Hepatocyte (in vitro differentiated cells): ENCODE data around the gene MAGI2.

Source experiments
- EZH2 ChIP-seq: fragments of 200-600 bp; sonication (generic); IDR thresholded peaks from 2 replicates; pipeline ENCODE4 v1.6.1; 2016; ENCODE audit warnings: antibody characterized with exemption, mild to moderate bottlenecking, borderline replicate concordance
- TF ChIP-seq, protein P1 (sequence below): fragments of 200-600 bp; sonication (generic); IDR thresholded peaks from 2 replicates; pipeline ENCODE4 v1.5.1; 2016; ENCODE audit warnings: antibody characterized with exemption, mild to moderate bottlenecking; ENCODE audit not compliant: poor library complexity

DNA sequence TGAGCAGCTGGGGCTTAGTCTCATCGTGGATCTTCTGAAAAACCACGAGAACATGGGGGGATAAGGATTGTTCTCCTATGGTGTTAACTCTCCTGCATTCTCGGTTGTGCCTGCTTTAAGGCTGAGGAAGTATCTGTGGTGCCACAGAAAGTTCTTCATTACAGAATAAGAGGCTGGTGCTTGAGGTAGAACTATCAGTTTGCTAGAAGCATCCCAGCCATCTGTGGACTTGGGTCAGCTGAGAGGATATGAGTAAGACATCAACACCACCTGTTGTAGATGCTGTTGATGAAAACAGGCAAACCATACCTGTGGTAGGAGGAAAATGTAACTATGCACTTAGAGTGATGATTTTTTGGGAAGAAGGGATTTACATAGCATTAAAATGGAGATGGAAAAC is 1238.3 kb downstream of the MAGI2 start:
- TF ChIP-seq EZH2: no peak
- TF ChIP-seq, protein P1, sequence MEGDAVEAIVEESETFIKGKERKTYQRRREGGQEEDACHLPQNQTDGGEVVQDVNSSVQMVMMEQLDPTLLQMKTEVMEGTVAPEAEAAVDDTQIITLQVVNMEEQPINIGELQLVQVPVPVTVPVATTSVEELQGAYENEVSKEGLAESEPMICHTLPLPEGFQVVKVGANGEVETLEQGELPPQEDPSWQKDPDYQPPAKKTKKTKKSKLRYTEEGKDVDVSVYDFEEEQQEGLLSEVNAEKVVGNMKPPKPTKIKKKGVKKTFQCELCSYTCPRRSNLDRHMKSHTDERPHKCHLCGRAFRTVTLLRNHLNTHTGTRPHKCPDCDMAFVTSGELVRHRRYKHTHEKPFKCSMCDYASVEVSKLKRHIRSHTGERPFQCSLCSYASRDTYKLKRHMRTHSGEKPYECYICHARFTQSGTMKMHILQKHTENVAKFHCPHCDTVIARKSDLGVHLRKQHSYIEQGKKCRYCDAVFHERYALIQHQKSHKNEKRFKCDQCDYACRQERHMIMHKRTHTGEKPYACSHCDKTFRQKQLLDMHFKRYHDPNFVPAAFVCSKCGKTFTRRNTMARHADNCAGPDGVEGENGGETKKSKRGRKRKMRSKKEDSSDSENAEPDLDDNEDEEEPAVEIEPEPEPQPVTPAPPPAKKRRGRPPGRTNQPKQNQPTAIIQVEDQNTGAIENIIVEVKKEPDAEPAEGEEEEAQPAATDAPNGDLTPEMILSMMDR: no peak
